ENCODE measurements around the gene EPHA7. TPM values are rescaled to one million over a fixed set of nuclear protein-coding genes. Genes with fewer than 3 reads are reported as not detected.

EPHA7 gene
- total and polyA plus RNA-seq, 2 experiments from 2014 or later: 6.9 to 19.2 TPM

DNA sequence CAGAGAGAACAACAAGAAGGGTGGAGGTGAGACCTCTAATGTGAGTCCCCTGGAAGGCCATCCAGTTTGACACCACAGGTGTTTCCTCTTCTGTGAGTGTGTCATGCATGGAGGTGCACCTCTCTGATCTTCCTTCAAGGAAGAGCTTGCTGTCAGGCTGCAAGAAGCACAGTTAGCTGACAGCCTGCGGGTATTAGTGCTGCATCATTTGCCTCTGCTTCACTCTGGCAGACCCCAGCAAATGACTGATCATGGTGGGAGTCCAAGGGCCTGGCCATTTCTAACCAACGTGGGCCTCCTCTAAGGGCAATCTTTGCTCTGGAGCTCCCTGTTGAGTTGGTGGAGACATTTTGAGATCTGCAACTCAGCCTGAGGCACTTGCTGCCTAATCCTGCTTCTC is 206.3 kb downstream of the EPHA7 start:
- 83% methylated on average over 2 of the region's 2 CpGs for WGBS (ENCODE audit: low lambda C conversion rate, missing lambda C conversion rate)
- no peak overlapping the region for H2AFZ ChIP-seq
- TF ChIP-seq, protein P1, sequence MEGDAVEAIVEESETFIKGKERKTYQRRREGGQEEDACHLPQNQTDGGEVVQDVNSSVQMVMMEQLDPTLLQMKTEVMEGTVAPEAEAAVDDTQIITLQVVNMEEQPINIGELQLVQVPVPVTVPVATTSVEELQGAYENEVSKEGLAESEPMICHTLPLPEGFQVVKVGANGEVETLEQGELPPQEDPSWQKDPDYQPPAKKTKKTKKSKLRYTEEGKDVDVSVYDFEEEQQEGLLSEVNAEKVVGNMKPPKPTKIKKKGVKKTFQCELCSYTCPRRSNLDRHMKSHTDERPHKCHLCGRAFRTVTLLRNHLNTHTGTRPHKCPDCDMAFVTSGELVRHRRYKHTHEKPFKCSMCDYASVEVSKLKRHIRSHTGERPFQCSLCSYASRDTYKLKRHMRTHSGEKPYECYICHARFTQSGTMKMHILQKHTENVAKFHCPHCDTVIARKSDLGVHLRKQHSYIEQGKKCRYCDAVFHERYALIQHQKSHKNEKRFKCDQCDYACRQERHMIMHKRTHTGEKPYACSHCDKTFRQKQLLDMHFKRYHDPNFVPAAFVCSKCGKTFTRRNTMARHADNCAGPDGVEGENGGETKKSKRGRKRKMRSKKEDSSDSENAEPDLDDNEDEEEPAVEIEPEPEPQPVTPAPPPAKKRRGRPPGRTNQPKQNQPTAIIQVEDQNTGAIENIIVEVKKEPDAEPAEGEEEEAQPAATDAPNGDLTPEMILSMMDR (IDR thresholded peaks at IDR 0.05; ENCODE audit: poor library complexity): no peak
- TF ChIP-seq EZH2phosphoT487 (IDR thresholded peaks at IDR 0.05; ENCODE audit: low read depth, severe bottlenecking, unreplicated experiment) (no peak), EZH2 (IDR thresholded peaks at IDR 0.05; ENCODE audit: borderline replicate concordance) (no peak)

GRCh38 chr6:93210908-93211307 is 208.5 kb downstream of the EPHA7 start:
- Histone ChIP-seq H3K9me2 (replicated peaks; ENCODE audit: insufficient read depth) (no peaks in the 10 kb centered on the region), H4K20me1 (ENCODE audit: insufficient read depth, poor library complexity, severe bottlenecking) (no peaks in the 10 kb centered on the region), H3K27ac (no peak overlapping the region), H3K4me1 (ENCODE audit: insufficient read depth) (no peaks in the 10 kb centered on the region), H3K79me2 (no peaks in the 10 kb centered on the region), H2AFZ (no peak overlapping the region), H3K36me3 (replicated peaks; ENCODE audit: insufficient read depth, low read depth) (no peaks in the 10 kb centered on the region), H3K4me2 (no peak overlapping the region), H3K9me3 (ENCODE audit: low read depth) (peaks cover 7% of the 10 kb centered on the region), H3K4me3 (no peak overlapping the region), H3K27me3 (no peaks in the 10 kb centered on the region)
- TF ChIP-seq EZH2 (IDR thresholded peaks at IDR 0.05; ENCODE audit: borderline replicate concordance) (no peak), EZH2phosphoT487 (IDR thresholded peaks at IDR 0.05; ENCODE audit: low read depth, severe bottlenecking, unreplicated experiment) (no peak)
- TF ChIP-seq, protein P1 (IDR thresholded peaks at IDR 0.05; ENCODE audit: poor library complexity): no peak
- DNase-seq (ENCODE audit: low spot score): no peak

More for the DNA sequence above, 206.3 kb downstream of the EPHA7 start:
- no peak overlapping the region for H3K4me3 ChIP-seq
- peaks cover 7% of the 10 kb centered on the region for H3K9me3 ChIP-seq (ENCODE audit: low read depth)
- no peak overlapping the region for H3K27ac ChIP-seq
- H3K4me1 ChIP-seq (ENCODE audit: insufficient read depth): no peaks in the 10 kb centered on the region
- H3K36me3 ChIP-seq (replicated peaks; ENCODE audit: insufficient read depth, low read depth): no peaks in the 10 kb centered on the region
- H3K27me3 ChIP-seq: no peaks in the 10 kb centered on the region
- H3K79me2 ChIP-seq: no peaks in the 10 kb centered on the region
- DNase-seq (ENCODE audit: low spot score): no peak
- H3K9me2 ChIP-seq (replicated peaks; ENCODE audit: insufficient read depth): no peaks in the 10 kb centered on the region
- H4K20me1 ChIP-seq (ENCODE audit: insufficient read depth, poor library complexity, severe bottlenecking): no peaks in the 10 kb centered on the region
- no peak overlapping the region for H3K4me2 ChIP-seq

DNA sequence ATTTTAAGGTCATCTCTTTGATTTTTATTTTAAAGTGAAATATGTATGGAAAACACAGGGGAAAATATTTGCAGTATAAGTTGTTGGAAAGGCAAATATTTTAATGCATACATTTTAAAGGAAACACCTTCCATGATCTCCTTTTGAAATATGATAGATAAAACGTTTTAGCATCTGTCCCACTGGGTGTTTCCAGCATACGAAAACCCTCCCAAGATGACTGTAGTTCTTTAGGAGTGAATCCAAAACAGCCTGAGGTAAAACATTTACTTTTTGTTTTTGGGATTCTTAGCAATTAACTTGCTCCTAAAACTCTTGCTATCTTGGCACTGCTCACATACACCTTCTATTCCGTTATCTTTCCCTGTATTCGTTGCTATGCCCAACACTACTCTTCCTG is 210.0 kb downstream of the EPHA7 start:
- no peak overlapping the region for H3K27ac ChIP-seq
- TF ChIP-seq, protein P1 (IDR thresholded peaks at IDR 0.05; ENCODE audit: poor library complexity): no peak
- no peak for TF ChIP-seq EZH2phosphoT487 (IDR thresholded peaks at IDR 0.05; ENCODE audit: low read depth, severe bottlenecking, unreplicated experiment)
- TF ChIP-seq EZH2 (IDR thresholded peaks at IDR 0.05; ENCODE audit: borderline replicate concordance): no peak
- H3K27me3 ChIP-seq: no peaks in the 10 kb centered on the region
- no peaks in the 10 kb centered on the region for H3K9me3 ChIP-seq (ENCODE audit: low read depth)
- H3K4me2 ChIP-seq: no peak overlapping the region
- no peaks in the 10 kb centered on the region for H3K79me2 ChIP-seq
- no peak overlapping the region for H2AFZ ChIP-seq
- no peaks in the 10 kb centered on the region for H4K20me1 ChIP-seq (ENCODE audit: insufficient read depth, poor library complexity, severe bottlenecking)
- no peak overlapping the region for H3K4me3 ChIP-seq
- H3K9me2 ChIP-seq (replicated peaks; ENCODE audit: insufficient read depth): no peaks in the 10 kb centered on the region
- 80% methylated on average over 4 of the region's 4 CpGs for WGBS (ENCODE audit: low lambda C conversion rate, missing lambda C conversion rate)
- H3K4me1 ChIP-seq (ENCODE audit: insufficient read depth): no peaks in the 10 kb centered on the region
- DNase-seq (ENCODE audit: low spot score): no peak
- H3K36me3 ChIP-seq (replicated peaks; ENCODE audit: insufficient read depth, low read depth): no peaks in the 10 kb centered on the region

All from hepatocyte (in vitro differentiated cells).